Activated CD8-positive, alpha-beta memory T cell treated with anti-CD3 and anti-CD28 coated beads for 4 hours (primary cell): ENCODE data around the gene YY1.
A peak's percentile ranks its signal among the peaks of the same experiment; 100 is the strongest.
"Not testable (repeated sequence)": the region's sequence is repeated elsewhere in the genome, so short reads cannot be mapped to it uniquely, and the experiment has no call there.

Experiments
- DNase-seq, 2 donors: peaks; one replicate each; pipeline ENCODE4 v3.0.0-alpha.2; 2020; ENCODE audit warnings: low read depth in 2 of 2

Gene YY1

GRCh38 chr14:100213956-100214769 is 24.8 kb upstream of the YY1 start:
- DNase-seq, result peak; percentile 80 to 85

- no peak for DNase-seq
Observed at GRCh38 chr14:100214770-100215083, 24.2 kb upstream of the YY1 start.

GRCh38 chr14:100215330-100215885 is 23.5 kb upstream of the YY1 start:
- no peak for DNase-seq

GRCh38 chr14:100219126-100219785 is 19.7 kb upstream of the YY1 start:
- DNase-seq, result no peak

GRCh38 chr14:100221533-100222223 is 17.3 kb upstream of the YY1 start:
- DNase-seq, result peak in 1 of 2 donors; percentile 47

- no peak for DNase-seq
Observed at GRCh38 chr14:100222224-100223093, 16.5 kb upstream of the YY1 start.

- no peak for DNase-seq
Observed at GRCh38 chr14:100223332-100224201, 15.4 kb upstream of the YY1 start.

GRCh38 chr14:100224229-100224866 is 14.6 kb upstream of the YY1 start:
- no peak for DNase-seq

GRCh38 chr14:100225169-100225568 is 13.8 kb upstream of the YY1 start:
- DNase-seq, result no peak

- DNase-seq, result no peak
Observed at GRCh38 chr14:100230361-100230760, 8.6 kb upstream of the YY1 start.

GRCh38 chr14:100234511-100234910 is 4.4 kb upstream of the YY1 start:
- no peak for DNase-seq

- DNase-seq, result not testable (repeated sequence)
Observed at GRCh38 chr14:100236271-100236818, 2.6 kb upstream of the YY1 start.

- DNase-seq, result no peak
Observed at GRCh38 chr14:100236881-100237280, 2.1 kb upstream of the YY1 start.

GRCh38 chr14:100237735-100238418 is 1.1 kb upstream of the YY1 start:
- no peak for DNase-seq

- DNase-seq, result no peak
Observed at GRCh38 chr14:100239211-100239839, 381 bp downstream of the YY1 start.

GRCh38 chr14:100239840-100240667 is 1.1 kb downstream of the YY1 start:
- DNase-seq, result peak; percentile 67 to 69

GRCh38 chr14:100240668-100241032 is 1.7 kb downstream of the YY1 start:
- no peak for DNase-seq

- DNase-seq, result no peak
Observed at GRCh38 chr14:100241279-100241678, 2.3 kb downstream of the YY1 start.
